ENCODE measurements around the gene TRAPPC10.

The TRAPPC10 gene

GRCh38 chr21:43985690-43986251 is 26.3 kb upstream of the TRAPPC10 start:
- in situ Hi-C loops (cut with MboI; ENCODE audit: low sequenced_read_pairs, unreplicated experiment): loop anchor here (10.0 kb wide), 1 partner anchor 171 kb away; no protein-coding TSS in a partner anchor
- DNase-seq (ENCODE audit: low spot score): no peak
- TF ChIP-seq, protein P1, sequence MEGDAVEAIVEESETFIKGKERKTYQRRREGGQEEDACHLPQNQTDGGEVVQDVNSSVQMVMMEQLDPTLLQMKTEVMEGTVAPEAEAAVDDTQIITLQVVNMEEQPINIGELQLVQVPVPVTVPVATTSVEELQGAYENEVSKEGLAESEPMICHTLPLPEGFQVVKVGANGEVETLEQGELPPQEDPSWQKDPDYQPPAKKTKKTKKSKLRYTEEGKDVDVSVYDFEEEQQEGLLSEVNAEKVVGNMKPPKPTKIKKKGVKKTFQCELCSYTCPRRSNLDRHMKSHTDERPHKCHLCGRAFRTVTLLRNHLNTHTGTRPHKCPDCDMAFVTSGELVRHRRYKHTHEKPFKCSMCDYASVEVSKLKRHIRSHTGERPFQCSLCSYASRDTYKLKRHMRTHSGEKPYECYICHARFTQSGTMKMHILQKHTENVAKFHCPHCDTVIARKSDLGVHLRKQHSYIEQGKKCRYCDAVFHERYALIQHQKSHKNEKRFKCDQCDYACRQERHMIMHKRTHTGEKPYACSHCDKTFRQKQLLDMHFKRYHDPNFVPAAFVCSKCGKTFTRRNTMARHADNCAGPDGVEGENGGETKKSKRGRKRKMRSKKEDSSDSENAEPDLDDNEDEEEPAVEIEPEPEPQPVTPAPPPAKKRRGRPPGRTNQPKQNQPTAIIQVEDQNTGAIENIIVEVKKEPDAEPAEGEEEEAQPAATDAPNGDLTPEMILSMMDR (IDR thresholded peaks at IDR 0.05; ENCODE audit: borderline replicate concordance, control extremely low read depth, extremely low read depth, insufficient read depth, missing control alignments): no peak

- no peak for DNase-seq (ENCODE audit: low spot score)
- TF ChIP-seq, protein P1 (IDR thresholded peaks at IDR 0.05; ENCODE audit: borderline replicate concordance, control extremely low read depth, extremely low read depth, insufficient read depth, missing control alignments): no peak
- in situ Hi-C loops (cut with MboI; ENCODE audit: low sequenced_read_pairs, unreplicated experiment): loop anchor here (10.0 kb wide), 1 partner anchor 172 kb away; no protein-coding TSS in a partner anchor
Measured at GRCh38 chr21:43986544-43987451, 25.3 kb upstream of the TRAPPC10 start.

DNA sequence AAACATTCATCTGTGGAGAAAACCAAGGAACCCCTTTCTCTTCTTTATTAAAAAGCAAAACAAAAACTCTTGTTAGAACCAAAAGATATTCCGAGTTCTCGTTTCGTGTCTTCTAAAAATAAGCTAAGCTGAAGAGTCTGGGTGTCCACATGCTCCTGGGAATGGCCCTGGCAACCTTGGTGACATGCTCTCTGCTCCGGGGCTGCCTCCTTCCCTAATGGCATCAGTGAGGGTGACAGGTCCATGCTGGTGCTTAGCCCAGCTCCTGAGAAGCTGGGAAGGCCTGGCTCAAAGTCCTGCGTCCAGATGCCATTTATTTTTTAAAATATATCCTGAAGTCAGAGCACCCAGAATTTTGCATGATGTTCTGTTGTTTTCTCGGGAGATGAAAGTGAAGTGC is 24.6 kb upstream of the TRAPPC10 start:
- DNase-seq (ENCODE audit: low spot score): no peak
- in situ Hi-C loops (cut with MboI; ENCODE audit: low sequenced_read_pairs, unreplicated experiment): loop anchor here (10.0 kb wide), 1 partner anchor 173 kb away; no protein-coding TSS in a partner anchor
- TF ChIP-seq, protein P1 (IDR thresholded peaks at IDR 0.05; ENCODE audit: borderline replicate concordance, control extremely low read depth, extremely low read depth, insufficient read depth, missing control alignments): no peak

DNA sequence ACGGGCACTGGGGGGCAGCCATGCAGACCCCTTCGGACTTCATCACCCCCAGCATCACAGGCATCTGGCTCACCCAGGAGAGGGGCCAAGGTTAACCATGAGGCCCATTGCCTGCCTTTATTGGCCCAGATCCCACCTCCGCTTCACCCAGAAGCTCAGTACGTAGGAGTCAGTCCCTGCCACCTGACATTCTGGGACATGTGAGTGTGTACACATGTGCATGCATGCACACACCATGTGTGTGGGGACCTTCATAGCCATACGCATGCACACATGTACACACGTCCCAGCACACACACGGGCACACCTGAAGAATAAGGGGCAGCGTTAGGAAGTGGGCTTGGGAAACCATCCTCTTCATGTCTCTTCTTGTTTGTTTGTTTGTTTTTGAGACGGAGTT is 24.1 kb upstream of the TRAPPC10 start:
- TF ChIP-seq, protein P1 (IDR thresholded peaks at IDR 0.05; ENCODE audit: borderline replicate concordance, control extremely low read depth, extremely low read depth, insufficient read depth, missing control alignments): no peak
- DNase-seq (ENCODE audit: low spot score): no peak
- in situ Hi-C loops (cut with MboI; ENCODE audit: low sequenced_read_pairs, unreplicated experiment): loop anchor here (10.0 kb wide), 1 partner anchor 173 kb away; no protein-coding TSS in a partner anchor

DNA sequence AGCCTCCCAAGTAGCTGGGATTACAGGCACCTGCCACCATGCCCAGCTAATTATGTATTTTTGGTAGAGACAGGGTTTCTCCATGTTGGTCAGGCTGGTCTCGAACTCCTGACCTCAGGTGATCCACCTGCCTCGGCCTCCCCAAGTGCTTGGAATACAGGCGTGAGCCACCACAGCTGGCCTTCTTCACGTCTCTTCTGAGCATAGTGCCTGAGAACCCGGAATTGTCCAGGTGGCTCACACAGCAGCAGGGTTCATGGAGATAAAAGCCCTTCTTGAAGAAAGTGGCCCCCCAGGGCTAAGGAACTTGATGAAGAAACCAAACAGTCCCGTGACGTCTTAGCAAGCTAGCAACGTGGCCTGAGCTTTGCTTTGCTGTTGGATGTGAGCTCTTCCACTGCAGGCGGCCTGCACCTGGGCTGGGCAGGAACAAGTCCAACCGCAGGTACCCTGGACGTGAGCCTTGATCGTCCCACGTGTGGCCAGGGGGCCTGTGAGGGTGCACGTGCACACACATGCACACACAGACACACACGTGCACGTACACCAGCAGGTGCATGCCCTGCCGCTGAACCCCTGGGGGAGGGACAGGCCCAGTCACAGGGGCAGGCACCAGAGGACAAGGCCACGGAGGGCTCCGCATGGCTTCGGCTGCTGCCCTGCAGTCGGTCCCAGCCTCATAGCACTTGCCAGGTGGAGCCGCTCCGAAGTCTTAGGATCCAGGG is 23.4 kb upstream of the TRAPPC10 start:
- in situ Hi-C loops (cut with MboI; ENCODE audit: low sequenced_read_pairs, unreplicated experiment): loop anchor here (10.0 kb wide), 1 partner anchor 174 kb away; no protein-coding TSS in a partner anchor
- TF ChIP-seq, protein P1 (IDR thresholded peaks at IDR 0.05; ENCODE audit: borderline replicate concordance, control extremely low read depth, extremely low read depth, insufficient read depth, missing control alignments): no peak

GRCh38 chr21:43989401-43989800 is 22.7 kb upstream of the TRAPPC10 start:
- TF ChIP-seq, protein P1 (IDR thresholded peaks at IDR 0.05; ENCODE audit: borderline replicate concordance, control extremely low read depth, extremely low read depth, insufficient read depth, missing control alignments): no peak
- DNase-seq (ENCODE audit: low spot score): no peak
- in situ Hi-C loops (cut with MboI; ENCODE audit: low sequenced_read_pairs, unreplicated experiment): loop anchor here (10.0 kb wide), 1 partner anchor 175 kb away; no protein-coding TSS in a partner anchor

More for the DNA sequence above, 23.4 kb upstream of the TRAPPC10 start:
- no peak for DNase-seq (ENCODE audit: low spot score)
